Frontal cortex (tissue), 4 donors: ENCODE data around the gene TBC1D5. TPM values are rescaled to one million over a fixed set of nuclear protein-coding genes. Genes with fewer than 3 reads are reported as not detected.

Experiments used
- DNase-seq, 2 donors: peaks; one replicate each; pipeline ENCODE4 v3.0.0; 2012; ENCODE audit warnings: low spot score in 2 of 2
- FAIRE-seq: peaks from 2 replicates; lab custom pipeline; 2012; peaks lifted over from hg19 to GRCh38; lab: Jason Lieb, UNC
- total RNA-seq: library from RNA; depleted of rRNA; stranded (reverse); fragments of >200 nt; gene quantifications from one replicate; pipeline ENCODE4 v1.2.3, GENCODE V29; 2014
- donor health status: control.
- donor health status: control.
- donor health status: control.

Gene TBC1D5
- total RNA-seq, 1 donor from 2014 or later = 77.5 TPM

DNA sequence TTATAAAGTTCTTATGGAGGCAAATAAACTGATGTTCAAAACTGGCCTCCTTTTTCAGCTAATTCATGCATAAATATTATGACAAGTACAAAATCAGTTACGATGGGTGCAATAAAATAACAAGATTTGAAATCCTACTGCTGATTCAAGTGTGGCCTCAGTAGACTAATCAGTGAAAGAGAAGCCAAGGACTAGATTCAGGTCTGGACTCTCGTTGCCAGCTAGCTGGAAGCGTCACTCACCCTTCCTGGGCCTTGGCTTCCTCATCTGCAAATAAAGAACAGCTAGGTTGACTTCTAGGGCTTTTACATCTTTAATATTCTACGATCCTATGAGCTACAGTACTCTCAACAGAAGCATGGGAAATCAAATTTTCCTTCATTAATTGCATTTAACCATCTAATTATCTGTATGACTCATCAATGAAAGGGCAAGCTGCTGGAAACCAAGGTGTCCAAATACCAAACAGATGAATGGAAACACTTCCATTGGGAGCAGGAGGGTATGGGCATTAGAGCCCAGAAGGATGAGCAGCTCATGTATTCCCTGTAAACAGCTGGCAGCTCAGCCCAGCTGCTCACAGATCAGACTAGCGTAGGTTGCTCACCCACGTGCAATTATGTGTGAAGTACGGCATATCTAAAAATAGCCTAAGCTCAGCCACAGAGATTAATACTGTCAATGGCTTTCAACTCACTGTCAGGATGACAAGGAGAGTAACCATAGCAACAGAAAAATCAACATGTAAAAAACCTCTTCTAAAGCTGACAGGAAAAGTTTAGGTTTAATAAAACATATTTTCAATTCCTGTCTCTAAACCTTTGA lies 562.8 kb downstream of the TBC1D5 start:
- DNase-seq = no peak

DNA sequence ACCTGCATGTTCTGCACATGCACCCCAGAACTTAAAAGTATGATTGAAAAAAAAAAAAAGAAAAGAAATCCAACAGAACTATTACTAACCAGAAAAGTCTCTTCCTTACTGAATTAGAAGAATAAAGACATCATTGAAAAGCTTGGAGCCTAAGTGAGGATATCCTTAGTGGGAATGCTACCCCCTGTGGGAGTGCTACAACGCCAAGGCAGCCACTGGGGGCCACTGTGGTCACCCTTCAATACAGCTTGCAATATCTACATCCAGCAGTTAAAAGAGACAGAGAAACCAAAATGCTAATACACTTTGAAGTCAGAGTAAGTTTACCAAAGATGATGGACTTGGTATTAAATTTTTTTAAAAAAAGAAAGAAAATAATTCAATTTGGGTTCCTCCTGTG lies 565.7 kb downstream of the TBC1D5 start:
- FAIRE-seq (no peak), DNase-seq (no peak)

More for the DNA sequence above, 562.8 kb downstream of the TBC1D5 start:
- FAIRE-seq = no peak

DNA sequence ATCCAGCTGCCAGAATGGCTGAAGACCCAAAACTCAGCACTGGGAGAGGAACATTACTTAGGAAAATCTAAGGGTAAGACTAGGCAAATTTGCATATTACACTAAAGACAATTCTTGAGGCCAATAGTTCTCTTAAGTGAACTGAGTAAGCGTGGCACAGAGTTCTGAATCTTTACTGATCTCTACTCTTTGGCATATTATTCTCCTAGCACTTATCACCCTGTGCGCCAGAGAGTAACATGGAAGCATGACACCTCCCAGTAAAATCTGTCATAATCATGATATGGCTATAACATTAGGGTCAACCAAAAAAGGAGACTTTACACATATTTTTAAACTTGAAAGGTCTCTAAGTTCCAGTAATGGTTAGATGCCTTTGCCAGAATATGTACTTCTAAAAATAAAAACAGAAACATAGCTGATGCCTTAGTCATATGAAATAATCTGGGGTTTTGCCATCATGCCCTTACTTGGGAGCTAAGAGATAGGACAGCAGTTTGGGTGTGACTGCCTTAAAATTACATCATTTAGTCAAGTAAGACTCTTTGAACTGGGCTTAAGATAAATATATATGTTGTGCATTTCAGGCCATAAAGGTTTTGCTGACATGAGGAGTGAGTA lies 567.1 kb downstream of the TBC1D5 start:
- FAIRE-seq (no peak), DNase-seq (no peak)

DNA sequence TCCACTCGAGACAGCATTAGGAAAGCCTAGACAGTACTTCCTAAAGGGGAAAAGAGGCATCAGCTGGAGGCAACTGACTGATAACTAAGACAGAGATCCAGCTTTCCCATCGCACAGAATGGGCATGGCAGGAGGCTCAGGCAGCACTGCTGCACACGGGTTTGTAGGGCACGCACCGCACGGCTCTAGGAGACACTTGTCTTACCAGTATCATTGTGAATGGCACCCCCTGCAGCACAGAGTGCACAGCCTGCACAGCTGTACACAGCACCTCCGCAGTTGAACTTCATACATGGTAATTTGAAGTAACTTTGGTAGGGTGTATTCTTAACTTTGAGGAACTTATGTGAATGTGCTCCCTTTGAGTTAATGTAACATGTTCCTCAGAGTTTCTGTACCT lies 576.1 kb downstream of the TBC1D5 start:
- DNase-seq = no peak
- FAIRE-seq = no peak

DNA sequence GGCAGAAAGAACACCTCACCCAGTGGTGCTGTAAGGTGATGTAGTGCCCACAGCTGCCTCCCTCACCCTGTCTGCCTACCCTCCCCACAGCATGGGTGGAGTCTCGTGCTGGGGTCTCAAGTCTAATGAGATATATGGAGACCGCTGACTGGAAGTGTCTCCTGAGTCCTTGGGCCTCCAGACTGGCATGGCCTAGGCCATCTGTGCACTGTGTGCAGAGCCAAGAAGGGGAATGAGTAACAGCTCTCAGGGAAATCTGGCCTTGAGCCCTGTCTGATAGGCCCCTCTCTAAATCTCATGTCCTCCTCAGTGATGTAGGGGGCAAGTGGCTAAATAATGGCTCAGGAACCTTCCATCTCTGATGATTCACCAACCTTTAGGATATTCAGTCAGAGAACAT lies 580.3 kb downstream of the TBC1D5 start:
- no peak for FAIRE-seq
- DNase-seq = no peak

DNA sequence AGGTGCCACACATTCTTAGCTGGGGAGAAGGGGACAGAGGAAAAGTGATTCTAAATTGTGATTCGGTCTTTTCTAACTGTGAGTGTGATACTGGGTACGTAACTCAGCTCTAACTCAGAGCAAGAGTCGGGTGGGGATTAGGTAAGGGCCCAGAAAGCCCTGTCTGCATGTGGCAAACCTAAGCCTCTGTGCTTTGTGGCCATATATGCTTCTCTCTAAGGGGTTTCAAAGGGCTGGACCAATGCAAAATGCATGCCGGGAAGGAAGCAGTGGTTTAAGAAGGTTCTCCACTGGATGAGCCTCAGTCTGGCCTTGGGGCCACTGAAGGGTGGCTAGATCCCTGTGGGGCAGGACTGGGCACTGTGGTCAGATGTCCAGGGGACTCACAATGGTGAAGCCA lies 581.8 kb downstream of the TBC1D5 start:
- FAIRE-seq (no peak), DNase-seq (no peak)

DNA sequence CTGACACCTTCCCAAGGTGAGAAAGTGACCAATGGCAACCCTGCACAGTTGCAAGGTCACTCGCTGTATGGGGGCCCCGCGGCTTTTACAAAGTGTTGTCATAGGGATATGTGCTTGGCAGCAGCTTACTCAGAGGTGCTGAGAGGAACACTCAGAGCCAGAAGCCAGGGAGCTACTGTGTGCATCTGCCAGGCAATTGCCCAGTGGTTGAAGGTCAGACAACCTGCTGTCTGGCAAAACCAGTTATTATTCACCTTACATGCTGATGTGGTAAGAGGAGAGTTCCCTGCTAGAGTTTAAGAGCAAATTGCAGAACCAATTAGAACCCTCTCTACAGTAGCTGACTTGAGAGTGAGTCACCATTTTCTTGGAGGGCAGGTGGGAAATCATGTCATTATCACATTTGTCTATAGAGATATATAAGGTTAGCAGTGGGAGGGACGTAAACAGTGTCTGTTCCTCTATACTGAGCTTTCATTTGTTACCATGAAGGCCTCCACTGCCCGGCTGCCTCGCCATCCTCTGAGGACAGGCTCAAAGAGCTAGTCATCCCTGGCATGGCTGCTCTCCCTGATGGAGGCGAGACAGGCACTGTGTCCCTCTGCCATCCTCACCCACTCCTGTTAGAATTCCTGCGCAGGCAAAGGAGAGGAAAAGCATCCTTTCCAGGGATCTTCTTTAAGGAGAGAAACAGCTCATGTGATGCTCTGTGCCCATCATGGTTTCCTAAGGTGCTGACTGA lies 583.3 kb downstream of the TBC1D5 start:
- DNase-seq (no peak), FAIRE-seq (no peak)

DNA sequence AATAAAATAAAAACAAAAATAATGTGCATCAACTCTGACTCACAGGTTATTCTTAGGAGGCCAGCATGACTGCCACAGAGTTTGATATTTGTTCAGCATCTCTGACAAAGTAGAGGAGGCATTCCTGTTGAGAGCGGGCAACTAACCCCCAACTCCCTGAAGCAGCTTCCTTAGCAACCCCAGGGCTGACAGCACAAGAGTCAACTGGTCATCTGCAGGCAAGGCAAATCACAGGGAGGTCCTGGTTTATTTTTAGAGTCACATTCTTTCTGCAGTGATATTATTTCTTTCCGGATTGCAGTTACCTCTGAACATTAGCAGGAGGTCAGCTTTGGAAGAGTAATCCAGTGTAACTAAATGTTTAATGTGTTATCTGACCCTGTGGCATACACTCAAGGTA lies 584.7 kb downstream of the TBC1D5 start:
- DNase-seq = no peak
- FAIRE-seq = no peak

DNA sequence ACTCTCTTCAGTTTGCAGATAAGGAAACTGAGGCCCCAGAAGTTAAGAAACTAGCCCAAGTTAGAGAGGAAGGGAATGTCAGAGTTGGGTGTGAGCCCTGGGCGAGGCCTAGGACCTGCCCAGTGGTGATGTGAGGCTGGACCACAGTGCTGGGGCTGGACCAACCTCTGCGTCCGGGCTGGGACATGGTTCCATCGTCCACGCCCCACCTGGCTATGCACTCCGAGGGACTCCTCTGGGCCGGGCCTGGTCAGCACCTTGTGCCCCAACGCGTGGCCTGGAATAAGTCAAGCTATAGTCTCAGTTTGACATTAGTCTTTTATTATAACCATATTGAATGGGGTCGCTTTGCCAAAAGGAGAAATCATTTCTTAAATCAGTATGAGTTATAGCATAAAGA lies 585.6 kb downstream of the TBC1D5 start:
- no peak for DNase-seq
- FAIRE-seq = no peak

DNA sequence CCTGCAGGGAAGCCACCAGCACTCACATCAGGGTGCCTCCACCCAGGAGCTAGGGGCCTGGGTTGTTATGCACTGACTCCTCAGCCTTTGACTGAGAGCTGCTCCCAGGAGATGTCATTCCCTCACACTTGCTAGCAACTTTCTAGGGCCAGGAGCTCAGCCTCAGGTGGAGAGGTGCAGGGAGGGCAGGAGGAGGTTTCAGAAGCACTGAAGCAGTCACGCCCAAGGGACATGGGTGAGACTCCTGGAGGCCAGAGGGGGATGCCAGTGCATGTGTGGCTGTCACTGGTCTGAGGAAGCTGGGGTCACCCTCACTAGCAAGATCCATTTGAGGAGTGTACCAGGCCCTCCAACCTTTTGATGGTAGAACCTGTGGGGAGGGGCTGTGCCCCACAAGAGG lies 586.5 kb downstream of the TBC1D5 start:
- DNase-seq = no peak
- FAIRE-seq = no peak

DNA sequence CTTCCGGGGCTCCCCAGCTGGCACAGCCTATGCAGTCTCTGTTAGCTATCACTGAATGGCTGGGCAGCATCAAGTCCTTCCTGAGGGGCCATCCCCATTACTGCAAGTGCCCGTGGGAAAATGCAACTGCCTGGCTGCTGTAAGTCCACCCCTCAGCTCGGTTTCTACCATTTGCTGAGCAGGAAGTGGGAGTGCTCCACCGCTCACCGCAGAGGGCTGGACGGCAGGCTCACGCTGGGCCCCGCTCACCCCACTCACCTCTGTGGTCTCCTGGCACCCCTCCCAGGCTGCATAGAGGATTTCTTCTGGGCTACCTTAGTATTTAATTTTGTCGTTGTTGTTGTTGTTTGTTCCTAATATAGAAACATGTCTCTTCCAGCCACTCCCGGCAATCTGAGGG lies 587.5 kb downstream of the TBC1D5 start:
- FAIRE-seq = no peak
- no peak for DNase-seq

DNA sequence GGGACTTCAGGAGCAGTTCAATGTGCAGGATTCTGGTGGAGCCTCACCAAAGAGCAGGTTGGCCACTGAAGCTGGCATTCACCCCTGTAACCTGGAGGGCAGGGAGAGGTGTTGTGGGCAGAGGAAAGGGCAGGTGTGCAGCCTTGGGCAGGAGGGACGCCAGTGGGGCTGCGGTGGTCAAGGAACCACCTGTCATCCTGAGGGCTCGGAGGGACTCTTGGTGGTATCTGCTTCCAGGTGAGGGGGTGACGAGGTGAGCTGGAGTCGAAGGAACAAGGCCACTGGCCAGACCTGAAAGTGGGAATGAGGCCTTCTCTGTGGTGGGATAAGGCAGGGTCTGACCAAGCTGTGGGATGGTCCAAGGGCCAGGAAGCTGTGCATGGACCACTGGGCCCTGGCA lies 588.2 kb downstream of the TBC1D5 start:
- no peak for DNase-seq
- no peak for FAIRE-seq

DNA sequence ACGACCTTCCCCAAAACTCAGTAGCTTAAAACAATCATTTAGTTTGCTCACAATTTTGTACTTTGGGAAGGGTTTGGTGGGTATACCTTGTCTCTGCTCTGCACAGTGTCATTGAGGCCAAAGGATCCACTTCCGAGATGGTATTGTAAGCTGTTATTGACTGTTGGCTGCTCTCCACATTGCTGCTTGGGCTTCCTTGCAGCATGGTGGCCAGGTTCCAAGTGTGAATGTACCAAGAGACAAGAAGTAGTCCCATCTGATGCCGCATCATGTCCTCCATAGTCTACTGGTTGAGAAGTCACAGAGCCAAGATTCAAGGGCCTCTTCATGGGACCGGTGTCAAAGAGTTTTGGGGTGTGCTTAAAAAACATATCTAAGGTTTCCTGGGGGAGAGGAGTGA lies 589.2 kb downstream of the TBC1D5 start:
- no peak for FAIRE-seq
- DNase-seq = no peak

DNA sequence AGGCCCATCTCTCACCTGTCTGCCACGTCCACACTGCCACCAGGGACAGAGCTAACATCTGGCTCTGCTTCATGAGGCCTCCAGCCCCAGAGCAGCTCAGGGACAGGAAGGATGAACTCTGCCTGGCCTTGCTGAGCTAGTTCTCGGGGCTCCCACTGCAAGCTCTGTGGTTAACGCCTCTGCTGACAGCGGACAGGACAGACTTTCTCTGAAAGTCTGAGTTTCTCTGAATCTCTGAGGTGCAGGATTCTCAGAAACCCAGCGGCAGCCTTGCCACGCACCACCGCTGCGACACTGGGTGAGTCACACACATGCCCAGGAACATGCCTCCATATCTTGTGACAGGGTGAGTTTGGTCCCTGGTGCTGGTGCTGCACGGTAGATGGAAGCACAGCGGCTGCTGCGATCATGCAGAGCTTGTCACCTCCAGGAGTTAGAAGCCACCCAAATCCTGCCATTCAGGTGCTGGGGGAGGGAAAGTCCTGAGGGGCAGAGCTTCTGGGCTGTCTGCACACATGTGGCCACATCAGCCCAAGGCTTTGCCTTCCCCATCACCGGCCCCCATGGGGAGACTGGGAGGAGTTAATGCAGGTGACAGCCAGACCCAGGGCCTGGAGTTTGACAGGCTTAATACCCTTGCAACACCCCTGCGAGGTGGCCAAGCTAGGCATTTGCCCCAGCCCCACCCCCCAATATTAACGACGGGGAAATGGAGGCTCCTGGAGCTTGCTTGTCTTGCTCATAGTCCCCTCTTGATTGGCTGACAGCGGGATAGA lies 590.6 kb downstream of the TBC1D5 start:
- no peak for DNase-seq
- FAIRE-seq = no peak

DNA sequence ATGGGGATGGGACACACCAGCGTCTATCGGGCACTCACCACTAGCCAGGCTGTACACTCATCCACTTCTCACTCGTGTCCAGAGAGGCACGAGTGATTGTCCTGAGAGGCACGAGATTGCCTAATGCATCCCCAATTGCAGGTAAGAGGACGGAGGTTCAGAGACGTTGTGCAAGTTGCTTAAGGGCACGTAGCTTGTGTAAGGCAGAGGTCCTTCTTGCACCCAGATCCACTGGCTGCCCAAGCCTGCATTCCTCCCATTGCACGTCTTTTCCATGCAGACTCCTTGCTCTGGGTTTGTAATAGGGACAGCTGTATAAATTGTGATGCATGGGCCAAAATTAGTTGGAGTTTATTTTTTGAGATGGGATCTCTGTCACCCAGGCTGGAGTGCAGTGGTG lies 593.4 kb downstream of the TBC1D5 start:
- FAIRE-seq (no peak), DNase-seq (no peak)

DNA sequence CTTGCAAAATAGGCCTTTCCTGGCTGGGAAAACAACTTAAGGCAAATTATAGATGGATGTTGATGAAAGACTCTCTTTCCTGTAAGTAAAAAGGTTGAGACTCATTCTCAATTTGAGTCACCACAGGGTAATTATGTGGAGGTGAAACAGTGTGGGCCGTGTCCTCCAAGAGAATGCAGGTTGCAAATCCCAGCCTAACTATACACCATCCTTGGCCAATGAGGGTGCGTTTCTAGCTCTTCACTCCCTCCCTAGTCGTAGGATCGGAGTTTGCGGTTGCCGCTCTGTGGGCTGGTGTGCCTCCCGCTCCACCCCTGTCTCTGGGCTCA lies 597.8 kb downstream of the TBC1D5 start:
- DNase-seq (no peak), FAIRE-seq (no peak)

DNA sequence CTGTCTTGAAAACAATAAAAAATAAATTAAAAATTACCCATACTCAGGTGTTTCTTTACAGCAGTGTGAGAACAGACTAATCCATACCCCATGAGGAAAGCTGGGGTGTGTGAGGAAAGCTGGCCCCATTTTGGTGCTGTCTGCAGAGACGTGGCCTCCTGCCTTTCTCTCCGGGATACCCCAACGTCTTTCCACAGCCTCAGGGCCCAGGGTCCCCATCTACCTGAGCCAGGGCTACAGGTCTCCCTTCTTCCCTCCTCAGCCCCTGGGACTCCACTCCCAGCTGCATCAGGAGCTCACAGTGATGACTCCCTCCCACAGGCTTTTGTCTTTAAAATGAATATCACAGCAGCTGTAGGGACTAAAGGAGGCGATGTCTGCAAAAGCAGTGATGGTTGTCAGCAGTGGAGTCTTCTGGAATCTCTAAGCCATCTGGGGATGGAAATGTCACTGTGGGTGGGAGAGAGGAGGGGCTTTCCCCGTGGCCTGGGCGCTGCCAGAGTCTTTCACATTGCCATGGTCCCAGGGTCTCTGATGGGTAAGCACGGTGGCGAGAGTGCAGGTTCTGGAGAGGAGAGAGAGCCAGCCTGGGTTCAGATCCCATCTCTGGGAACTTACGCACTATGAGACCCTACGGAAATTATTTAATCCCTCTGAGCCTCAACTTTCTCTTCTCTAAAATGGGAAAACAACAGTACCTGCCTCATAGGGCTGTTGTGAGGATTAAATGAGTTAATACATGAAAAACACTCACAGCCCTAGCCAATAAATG lies 598.4 kb downstream of the TBC1D5 start:
- DNase-seq (no peak), FAIRE-seq (no peak)

DNA sequence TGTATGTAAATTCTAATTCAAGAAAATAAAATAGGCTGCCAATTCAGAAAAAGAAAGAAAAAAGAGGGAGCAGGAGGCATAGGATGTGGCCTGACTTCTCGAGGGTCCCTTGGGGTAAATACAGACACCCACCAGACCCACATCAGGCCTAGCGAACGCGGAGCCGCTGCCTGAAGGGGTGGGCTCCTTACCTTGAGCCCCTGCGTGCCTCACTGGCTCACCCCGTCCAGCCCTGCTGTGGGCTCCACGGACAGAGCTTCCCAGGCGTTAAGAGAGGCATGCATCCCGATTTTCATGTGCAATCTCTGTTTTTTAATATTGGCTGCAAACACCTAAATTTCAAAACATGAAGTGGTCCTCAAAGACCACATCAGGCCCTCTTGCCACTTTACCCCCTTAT lies 599.9 kb downstream of the TBC1D5 start:
- DNase-seq = no peak
- FAIRE-seq = no peak

DNA sequence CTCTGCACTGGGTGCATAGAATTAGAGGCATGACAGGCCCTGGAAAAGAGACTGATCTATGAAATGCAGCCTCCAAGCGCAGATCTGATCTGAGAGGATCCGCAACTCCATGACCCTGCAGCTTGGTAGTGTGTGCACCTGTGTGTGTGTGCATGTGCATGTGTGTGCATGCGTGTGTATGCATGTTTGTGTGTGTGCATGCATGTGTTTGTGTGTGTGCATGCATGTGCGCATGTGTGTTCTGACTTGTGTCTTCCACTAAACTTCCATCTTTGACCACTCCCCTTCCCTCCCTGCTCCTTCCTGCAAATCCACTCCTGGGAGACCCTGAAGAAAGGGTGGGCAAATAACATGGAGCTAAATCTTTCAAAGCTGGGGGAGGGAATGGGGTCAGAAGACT lies 600.7 kb downstream of the TBC1D5 start:
- FAIRE-seq (no peak), DNase-seq (no peak)
